ENCODE results near the gene CHCT1. TPM values are rescaled to one million over a fixed set of nuclear protein-coding genes. Genes with fewer than 3 reads are reported as not detected.

Gene CHCT1
- total and polyA plus RNA-seq, 2 donors (not counting 1 experiment from before 2014, with no cell fraction given), result not detected

DNA sequence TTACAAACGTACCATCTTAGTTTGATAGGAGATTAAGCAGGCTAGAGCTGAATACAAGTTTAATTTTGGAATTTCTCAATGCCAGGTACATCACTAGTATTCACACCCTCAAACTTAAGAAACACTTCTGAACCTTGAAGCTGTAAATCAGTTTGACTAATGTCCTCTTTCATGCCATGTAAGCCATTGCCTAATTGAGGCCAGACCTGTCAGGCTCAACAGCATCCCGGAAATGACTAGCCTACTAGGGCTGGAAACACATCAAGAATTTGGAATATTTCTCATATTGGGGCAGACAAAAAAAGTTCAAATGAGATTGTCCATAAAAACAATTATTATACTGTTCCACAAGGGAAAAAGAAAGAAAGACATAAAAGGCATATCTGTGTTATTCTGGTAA lies 32.1 kb upstream of the CHCT1 start:
- ATAC-seq (ENCODE audit: low read depth) (no peak), DNase-seq (no peak)
- peaks cover 31 to 33% of the 10 kb centered on the region in 2 donors for H3K4me1 ChIP-seq (ENCODE audit: control insufficient read depth in 2 of 2, insufficient read depth in 2 of 2, low read length in 2 of 2)
- no peak for TF ChIP-seq EZH2 (IDR thresholded peaks at IDR 0.05; ENCODE audit: borderline replicate concordance, insufficient read depth, low read depth, low read length, poor library complexity, severe bottlenecking)
- TF ChIP-seq, protein P1, sequence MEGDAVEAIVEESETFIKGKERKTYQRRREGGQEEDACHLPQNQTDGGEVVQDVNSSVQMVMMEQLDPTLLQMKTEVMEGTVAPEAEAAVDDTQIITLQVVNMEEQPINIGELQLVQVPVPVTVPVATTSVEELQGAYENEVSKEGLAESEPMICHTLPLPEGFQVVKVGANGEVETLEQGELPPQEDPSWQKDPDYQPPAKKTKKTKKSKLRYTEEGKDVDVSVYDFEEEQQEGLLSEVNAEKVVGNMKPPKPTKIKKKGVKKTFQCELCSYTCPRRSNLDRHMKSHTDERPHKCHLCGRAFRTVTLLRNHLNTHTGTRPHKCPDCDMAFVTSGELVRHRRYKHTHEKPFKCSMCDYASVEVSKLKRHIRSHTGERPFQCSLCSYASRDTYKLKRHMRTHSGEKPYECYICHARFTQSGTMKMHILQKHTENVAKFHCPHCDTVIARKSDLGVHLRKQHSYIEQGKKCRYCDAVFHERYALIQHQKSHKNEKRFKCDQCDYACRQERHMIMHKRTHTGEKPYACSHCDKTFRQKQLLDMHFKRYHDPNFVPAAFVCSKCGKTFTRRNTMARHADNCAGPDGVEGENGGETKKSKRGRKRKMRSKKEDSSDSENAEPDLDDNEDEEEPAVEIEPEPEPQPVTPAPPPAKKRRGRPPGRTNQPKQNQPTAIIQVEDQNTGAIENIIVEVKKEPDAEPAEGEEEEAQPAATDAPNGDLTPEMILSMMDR (IDR thresholded peaks at IDR 0.05), result no peak
- H3K27me3 ChIP-seq (replicated peaks in 1 of 4; ENCODE audit: control extremely low read depth in 1 of 4, control insufficient read depth in 3 of 4, insufficient read depth in 4 of 4, low read length in 3 of 4), result no peaks in the 10 kb centered on the region
- intact Hi-C loops (cut with micrococcal nuclease), result loop anchor here (5.0 kb wide), 2 partner anchors 298 to 498 kb away; partner anchors contain the start of genes RPS6KB1 and TUBD1
- peak overlapping the region; percentile 92 for H3K4me2 ChIP-seq (replicated peaks; ENCODE audit: low read depth, low read length, poor library complexity, severe bottlenecking)
- CTCF ChIA-PET, result interaction anchor here (0.8 to 2.0 kb wide), 3 partner anchors 17 to 33 kb away, joined by 3 to 4 read pairs (median 3); no protein-coding TSS in a partner anchor
- POLR2A ChIA-PET, result interaction anchor here (0.7 to 1.5 kb wide), 2 partner anchors 10 to 31 kb away, joined by 3 to 5 read pairs; no protein-coding TSS in a partner anchor
- no peaks in the 10 kb centered on the region for H3K27me3 Mint-ChIP-seq
- no peaks in the 10 kb centered on the region for H3K36me3 ChIP-seq (replicated peaks in 1 of 2; ENCODE audit: control extremely low read depth in 1 of 2, control insufficient read depth in 1 of 2, extremely low read depth in 1 of 2, insufficient read depth in 2 of 2, low read length in 1 of 2)
- peak overlapping the region in 2 of 5 experiments; percentile 52 to 95 for H3K4me3 ChIP-seq (ENCODE audit: control extremely low read depth in 1 of 5, extremely low read depth in 1 of 5, insufficient read depth in 1 of 5, low read depth in 2 of 5, low read length in 4 of 5)
- H3K4me1 Mint-ChIP-seq, result peaks cover 63% of the 10 kb centered on the region
- H2AFZ ChIP-seq (ENCODE audit: insufficient read depth, low read depth, low read length, poor library complexity, severe bottlenecking), result no peak overlapping the region
- no peaks in the 10 kb centered on the region for H3K9me3 ChIP-seq (ENCODE audit: control extremely low read depth in 1 of 3, control insufficient read depth in 2 of 3, insufficient read depth in 1 of 3, low read length in 2 of 3)
- peak overlapping the region; percentile 96 for H3K4me3 Mint-ChIP-seq
- H3K79me2 ChIP-seq (ENCODE audit: control insufficient read depth, insufficient read depth, low read length), result peaks cover 66% of the 10 kb centered on the region
- H3K27ac Mint-ChIP-seq, result peak overlapping the region; percentile 97
- WGBS (ENCODE audit: insufficient coverage), result no CpG with 5 or more reads among the region's 2 CpGs
- H3K9ac ChIP-seq (ENCODE audit: low read length), result peak overlapping the region; percentile 93
- no peaks in the 10 kb centered on the region for H3K9me3 Mint-ChIP-seq (ENCODE audit: insufficient read depth)
- no peaks in the 10 kb centered on the region for H4K20me1 ChIP-seq (ENCODE audit: control insufficient read depth, insufficient read depth, low read length, poor library complexity, severe bottlenecking)
- no peak overlapping the region for H3K27ac ChIP-seq (ENCODE audit: low read length in 2 of 2)

DNA sequence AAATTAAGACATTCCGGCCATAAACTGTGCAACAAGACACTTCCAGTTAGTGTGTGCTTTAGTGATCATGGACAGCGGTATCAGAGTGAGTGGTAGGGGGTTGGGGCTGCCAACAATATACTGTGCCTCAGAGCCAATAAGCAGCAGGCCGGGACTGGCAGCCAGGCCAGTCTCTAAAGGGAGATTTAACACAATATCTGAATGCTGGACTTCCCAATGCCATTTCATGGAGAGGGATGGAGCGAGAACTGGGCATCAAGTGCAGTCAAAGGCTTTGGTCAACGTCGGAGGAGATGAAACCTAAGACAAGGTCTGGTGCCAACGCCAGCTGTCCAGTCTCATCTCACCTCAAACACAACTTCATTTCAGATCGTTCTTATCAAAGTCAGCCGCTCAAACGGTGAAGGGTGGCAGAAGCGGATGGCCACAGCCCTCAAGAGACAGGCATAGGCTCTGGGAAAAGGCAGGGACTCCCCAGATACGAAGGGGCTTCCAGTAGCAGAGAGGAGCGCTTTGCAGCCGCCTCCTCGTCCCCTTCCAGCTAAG lies 31.3 kb upstream of the CHCT1 start:
- ChIA-PET POLR2A (interaction anchor here (1.0 to 1.5 kb wide), 3 partner anchors 13 to 30 kb away, joined by 3 to 6 read pairs (median 5); no protein-coding TSS in a partner anchor), CTCF (interaction anchor here (1.0 to 1.4 kb wide), 3 partner anchors 18 to 31 kb away, joined by 3 to 8 read pairs (median 4); partner anchors contain the start of gene CHCT1)
- peaks cover 58% of the 10 kb centered on the region for H3K79me2 ChIP-seq (ENCODE audit: control insufficient read depth, insufficient read depth, low read length)
- DNase-seq, result peak; percentile 46
- Mint-ChIP-seq H3K4me3 (peak overlapping the region; percentile 96), H3K4me1 (peaks cover 65% of the 10 kb centered on the region), H3K27ac (peak overlapping the region; percentile 97), H3K9me3 (ENCODE audit: insufficient read depth) (no peaks in the 10 kb centered on the region), H3K27me3 (no peaks in the 10 kb centered on the region)
- WGBS (ENCODE audit: insufficient coverage), result 0% methylated on average over 13 of the region's 15 CpGs
- no peaks in the 10 kb centered on the region for H4K20me1 ChIP-seq (ENCODE audit: control insufficient read depth, insufficient read depth, low read length, poor library complexity, severe bottlenecking)
- intact Hi-C loops (cut with micrococcal nuclease), result loop anchor here (5.0 kb wide), 2 partner anchors 299 to 499 kb away; partner anchors contain the start of genes RPS6KB1 and TUBD1
- peak overlapping the region; percentile 92 for H3K4me2 ChIP-seq (replicated peaks; ENCODE audit: low read depth, low read length, poor library complexity, severe bottlenecking)
- H3K9me3 ChIP-seq (ENCODE audit: control extremely low read depth in 1 of 3, control insufficient read depth in 2 of 3, insufficient read depth in 1 of 3, low read length in 2 of 3), result no peaks in the 10 kb centered on the region
- H3K36me3 ChIP-seq (replicated peaks in 1 of 2; ENCODE audit: control extremely low read depth in 1 of 2, control insufficient read depth in 1 of 2, extremely low read depth in 1 of 2, insufficient read depth in 2 of 2, low read length in 1 of 2), result no peaks in the 10 kb centered on the region
- no peaks in the 10 kb centered on the region for H3K27me3 ChIP-seq (replicated peaks in 1 of 4; ENCODE audit: control extremely low read depth in 1 of 4, control insufficient read depth in 3 of 4, insufficient read depth in 4 of 4, low read length in 3 of 4)
- peak overlapping the region; percentile 52 to 95 (median 86) for H3K4me3 ChIP-seq (ENCODE audit: control extremely low read depth in 1 of 5, extremely low read depth in 1 of 5, insufficient read depth in 1 of 5, low read depth in 2 of 5, low read length in 4 of 5)
- no peak for ATAC-seq (ENCODE audit: low read depth)
- peak overlapping the region; percentile 92 to 96 for H3K27ac ChIP-seq (ENCODE audit: low read length in 2 of 2)
- H2AFZ ChIP-seq (ENCODE audit: insufficient read depth, low read depth, low read length, poor library complexity, severe bottlenecking), result peak overlapping the region; percentile 97
- H3K4me1 ChIP-seq (ENCODE audit: control insufficient read depth in 2 of 2, insufficient read depth in 2 of 2, low read length in 2 of 2), result peaks cover 37 to 38% of the 10 kb centered on the region in 2 donors
- peak overlapping the region; percentile 93 for H3K9ac ChIP-seq (ENCODE audit: low read length)
- TF ChIP-seq, protein P1 (IDR thresholded peaks at IDR 0.05), result no peak
- TF ChIP-seq EZH2 (IDR thresholded peaks at IDR 0.05; ENCODE audit: borderline replicate concordance, insufficient read depth, low read depth, low read length, poor library complexity, severe bottlenecking), result no peak
